Fibroblast of upper back skin (primary cell): ENCODE measurements around the gene LATS2.

Experiments
- DNase-seq: peaks from one replicate; pipeline ENCODE4 v3.0.0-alpha.2; 2013

Gene LATS2

DNA sequence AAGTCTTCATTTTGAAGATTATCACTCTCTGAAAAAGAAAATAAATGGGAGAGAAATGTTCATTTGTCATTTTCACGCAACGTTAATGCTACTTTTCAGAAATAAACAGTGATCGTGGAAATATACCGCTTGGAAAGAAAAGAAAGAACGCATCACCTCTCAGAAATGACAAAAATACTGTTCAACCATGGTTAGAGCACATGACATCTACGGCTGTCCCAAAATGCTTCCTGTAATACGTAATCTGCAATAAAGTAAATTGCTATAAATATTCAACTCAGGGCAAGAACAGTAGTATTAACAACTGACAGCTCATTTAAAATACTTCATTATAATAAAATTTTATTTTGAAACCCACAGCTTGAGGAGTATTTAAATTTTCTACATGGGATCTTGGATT is 15.2 kb downstream of the LATS2 start:
- DNase-seq: no peak

DNA sequence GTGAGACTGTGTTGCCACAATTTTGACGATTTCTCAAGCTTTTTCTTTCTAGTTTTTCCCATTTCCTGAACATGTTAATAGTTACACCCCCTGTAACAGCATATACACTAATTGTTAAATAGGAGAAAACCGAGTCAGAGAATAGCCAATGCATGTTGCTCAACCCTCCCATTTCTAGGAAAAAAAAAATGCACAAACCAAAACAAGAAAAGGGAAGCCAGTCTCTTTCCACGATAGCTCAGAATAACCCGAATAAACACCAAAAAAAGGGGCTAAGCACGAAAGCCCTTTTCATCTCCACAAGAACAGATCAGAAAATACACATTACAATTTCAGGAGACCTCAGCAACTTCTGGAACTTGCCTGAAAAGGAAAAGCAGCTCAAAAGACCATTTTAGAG is 16.3 kb downstream of the LATS2 start:
- DNase-seq: no peak

DNA sequence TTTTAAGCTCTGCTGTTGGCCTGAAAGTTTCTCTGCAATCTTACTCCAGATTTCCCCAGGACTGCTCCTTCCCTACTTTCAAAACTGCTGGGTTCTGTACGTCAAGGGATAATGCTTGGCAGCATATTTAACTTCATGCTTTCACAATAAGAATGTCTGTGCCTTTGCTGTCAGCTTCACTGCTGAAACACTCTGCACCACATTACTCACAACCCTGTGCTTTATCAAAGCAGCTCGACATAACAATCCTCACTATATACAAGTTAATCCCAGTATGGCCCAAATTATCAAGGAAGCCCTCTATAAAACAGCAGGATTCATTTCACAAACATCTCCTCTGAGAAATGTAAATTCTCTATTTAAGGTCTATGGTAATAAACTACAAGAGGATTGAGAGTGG is 17.5 kb downstream of the LATS2 start:
- peak; percentile 86 for DNase-seq

DNA sequence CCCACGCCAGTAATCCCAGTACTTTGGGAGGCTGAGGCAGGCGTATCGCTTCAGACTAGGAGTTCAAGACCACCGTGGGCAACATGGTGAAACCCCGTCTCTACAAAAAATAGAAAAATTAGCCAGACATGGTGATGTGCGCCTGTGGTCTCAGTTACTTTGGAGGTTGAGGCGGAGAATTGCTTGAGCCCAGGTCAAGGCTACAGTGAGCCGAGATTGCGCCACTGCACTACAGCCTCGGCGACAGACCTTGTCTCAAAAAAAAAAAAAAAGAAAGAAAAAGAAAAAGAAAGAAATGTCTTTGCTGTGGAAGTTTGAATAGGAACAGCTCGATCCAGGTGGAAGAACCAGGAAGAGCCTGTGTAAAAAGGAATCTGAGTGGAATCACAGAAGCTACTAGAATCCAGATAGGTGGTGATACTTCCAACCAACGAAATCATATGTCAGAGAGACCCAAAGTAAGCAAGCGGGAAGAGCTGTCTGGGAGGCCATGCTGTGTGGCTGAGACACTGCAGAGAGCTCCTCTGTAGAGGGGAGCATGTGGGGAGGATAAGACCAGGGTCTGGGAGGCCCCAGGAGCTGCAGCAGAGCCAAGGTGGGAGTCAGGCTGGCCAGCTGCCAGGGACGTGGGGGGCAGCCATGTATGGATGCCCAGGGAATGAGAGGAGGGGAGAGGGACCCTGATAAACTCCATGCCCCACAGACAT is 21.1 kb downstream of the LATS2 start:
- DNase-seq: no peak

DNA sequence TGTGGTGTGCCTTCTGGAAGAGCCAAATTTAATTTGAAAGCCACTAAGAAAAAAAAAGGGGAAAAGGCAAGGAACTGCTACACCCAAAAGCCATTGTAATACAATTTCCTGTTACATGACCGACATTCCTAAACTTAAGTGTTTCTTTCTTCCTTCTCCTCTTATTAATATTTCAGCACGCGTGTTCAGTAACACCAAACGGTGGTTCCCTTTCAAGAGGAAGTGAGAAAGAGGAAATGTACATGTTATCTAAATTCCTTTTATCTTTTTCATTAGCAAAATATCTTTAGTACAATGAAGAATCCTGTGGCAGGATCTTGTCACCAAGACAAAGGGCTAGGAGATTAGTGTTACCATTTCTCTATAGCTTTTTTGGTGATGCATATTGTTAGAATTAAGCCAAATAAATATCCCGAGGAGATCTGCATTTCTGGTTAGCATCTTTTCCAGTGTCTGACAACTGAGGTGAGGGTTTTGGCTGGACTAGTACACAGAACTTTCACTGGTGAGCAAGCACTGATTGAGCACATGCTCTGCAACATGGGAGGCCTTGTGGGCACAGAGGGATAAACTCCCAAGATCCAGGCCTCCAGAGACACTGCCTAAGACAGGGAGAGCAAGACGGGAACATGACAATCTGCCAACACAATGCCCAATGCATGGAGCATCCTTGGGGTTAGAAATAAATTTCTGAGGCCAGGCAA is 22.1 kb downstream of the LATS2 start:
- DNase-seq: no peak

DNA sequence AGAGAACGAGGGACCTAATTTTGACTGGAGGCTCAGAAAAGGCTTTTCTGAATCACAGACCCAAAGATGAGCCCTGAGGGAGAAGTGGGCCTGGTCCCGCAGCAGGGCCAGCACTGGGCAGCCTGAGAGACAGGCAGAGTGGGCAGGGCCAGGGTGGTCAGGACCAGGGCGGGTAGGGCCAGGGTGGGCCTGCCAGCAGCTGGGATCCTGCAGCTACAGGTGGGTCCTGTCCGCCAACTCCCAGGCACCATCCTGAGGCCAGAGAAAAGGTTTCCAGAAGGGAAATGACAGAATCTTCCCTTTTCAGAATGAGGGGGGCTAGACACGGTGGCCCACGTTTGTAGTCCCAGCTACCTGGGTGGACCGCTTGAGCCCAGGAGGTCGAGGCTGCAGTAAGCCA is 23.7 kb downstream of the LATS2 start:
- DNase-seq: no peak

DNA sequence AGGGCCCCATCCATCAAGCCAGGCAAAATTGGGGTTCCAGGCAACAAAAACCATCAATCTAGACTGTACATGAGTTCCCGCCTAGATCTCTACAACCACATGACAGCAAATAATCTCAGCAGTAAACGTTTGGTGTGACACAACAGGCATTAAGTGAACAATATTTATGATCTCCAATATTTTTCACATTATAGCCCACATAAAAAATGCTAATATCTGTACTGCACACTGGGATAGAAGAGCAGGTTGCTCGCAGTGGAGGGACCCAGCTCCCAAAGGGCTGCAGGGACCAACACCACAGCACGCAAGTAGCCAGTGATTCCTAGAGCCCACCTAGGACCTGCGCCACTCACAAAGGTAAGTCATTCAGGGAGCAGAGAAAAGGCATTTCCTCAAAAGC is 25.9 kb downstream of the LATS2 start:
- no peak for DNase-seq

DNA sequence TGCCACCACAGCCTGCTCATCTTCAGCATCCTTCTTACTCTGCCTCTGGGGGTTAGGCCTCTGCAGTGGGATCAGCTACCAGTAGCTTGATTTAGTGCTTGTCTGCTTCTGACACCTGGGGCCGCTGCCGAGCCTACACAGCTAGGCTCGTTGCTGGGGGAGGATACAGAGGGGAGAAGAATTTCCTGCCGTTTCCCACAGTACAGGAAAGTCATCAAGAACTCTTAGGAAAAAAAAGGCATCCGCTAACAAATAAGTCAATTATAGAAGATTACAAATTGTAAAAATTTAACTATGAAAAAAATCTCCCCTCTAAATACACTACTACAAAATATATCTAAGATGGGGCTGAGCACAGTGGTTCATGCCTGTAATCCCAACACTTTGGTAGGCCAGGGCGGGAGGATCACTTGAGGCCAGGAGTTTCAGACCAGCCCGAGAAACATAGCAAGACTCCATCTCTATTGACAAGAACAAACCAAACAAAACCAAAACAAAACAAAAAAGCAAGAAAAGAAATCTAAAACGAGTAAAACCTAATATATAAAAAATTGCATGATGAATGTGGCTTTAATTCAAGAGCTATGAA is 26.7 kb downstream of the LATS2 start:
- no peak for DNase-seq

DNA sequence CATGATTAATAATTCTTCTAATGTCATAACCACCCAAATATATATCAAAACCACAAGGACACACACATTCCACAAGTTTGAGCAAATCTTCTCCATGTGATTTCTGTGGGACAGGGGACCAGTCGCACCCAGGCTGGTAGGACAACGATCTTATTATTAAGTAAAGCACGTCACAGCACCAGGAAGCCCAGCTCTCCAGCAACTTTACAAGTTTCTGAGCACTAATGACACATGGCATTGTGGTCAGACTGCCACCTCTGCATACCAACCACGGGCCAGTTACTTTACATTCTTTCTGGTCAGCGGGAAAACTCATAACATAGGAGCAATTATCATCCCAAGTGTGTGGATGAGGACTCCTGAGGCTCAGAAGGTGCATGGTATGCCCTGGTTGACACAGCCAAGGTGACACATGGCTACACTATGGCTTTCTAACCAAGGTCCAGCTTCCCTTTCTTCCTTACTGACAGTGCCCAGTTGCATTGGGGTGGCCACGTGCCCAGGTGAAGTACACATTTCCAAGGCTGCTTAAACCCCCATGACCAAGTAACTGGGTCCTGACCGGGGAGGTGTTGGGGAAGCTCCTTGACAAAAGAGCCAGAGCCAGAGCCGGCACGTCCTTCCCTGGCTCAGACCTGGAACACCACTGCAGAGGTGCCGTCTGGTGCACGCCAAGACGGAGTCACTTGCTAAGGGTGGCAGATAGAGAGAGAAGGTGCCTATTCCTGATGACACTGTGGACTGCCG is 27.4 kb downstream of the LATS2 start:
- DNase-seq: no peak

DNA sequence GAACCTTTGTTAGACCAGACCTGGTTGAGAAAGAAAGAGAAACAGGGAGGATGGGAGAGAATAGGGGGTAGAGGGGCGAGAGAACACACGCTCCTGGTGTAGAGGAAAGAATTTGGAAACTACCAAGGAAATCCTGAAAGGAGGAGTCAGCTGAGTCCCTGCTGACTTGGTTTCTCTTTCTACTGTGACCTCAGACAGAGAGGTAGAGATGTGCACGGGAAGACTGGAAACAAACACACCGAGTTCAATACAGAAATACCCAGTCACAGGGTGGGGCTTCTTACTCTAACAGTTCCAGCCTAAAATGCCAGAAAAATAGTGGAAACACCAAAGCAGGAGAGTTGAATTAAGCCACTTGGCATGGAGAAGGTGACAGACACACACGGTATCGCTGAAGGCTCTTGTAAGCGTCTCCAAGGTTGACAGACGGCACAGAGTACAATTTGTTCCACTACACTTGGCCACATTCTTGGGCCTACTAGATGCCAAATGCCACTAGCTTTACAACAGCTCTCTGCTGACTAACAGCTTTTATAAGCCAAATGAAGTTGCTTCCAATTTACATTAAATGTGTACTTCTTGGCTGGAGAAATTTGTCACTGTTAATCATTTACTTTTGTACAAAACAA is 28.1 kb downstream of the LATS2 start:
- no peak for DNase-seq

DNA sequence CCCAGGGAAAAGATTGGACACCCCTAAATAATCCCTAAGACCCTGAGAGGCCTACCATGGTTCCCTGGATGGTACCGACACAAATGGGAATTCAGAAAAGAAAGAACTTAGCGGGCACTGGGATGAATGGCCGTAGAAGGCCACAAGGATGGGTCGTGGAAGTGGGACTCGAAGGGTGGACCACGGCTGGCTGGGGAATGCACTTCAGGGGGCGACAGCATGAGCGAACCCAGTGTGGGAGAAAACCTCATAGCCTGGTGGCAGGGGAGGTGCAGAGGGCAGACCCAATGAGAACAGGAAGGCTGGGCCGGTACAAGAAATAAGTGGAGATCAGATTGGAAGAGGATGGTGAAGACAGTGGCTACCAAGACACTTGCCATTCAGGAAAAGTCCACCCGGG is 28.7 kb downstream of the LATS2 start:
- no peak for DNase-seq

DNA sequence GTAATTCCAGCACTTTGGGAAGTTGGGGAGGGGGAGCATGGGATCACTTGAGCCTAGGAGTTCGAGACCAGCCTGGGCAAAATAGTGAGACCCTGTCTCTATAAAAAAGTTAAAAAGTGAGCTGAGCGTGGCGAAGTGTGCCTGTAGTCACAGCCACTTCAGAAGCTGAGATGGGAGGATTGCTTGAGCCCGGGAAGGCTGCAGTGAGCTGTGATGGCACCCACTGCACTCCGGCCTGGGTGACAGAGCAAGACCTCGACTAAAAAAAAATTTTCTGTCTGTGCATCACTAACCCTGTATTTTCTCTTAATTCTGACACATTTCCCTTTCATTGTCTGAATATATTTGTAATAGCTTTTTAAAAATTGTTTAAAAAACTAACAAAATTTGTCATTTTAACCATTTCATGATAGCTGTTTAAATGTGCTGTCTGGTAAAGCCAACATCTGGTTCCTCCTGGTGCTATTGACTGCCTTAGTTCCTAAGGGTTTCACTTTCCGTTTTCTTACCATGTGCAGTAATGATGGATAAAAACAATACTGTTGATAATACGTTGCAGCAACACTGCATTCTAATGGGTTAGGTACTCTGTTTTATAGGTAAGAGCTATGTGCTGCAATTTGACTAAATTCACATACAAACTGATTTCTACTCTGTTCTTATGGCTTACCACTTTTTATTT is 29.7 kb downstream of the LATS2 start:
- DNase-seq: no peak

DNA sequence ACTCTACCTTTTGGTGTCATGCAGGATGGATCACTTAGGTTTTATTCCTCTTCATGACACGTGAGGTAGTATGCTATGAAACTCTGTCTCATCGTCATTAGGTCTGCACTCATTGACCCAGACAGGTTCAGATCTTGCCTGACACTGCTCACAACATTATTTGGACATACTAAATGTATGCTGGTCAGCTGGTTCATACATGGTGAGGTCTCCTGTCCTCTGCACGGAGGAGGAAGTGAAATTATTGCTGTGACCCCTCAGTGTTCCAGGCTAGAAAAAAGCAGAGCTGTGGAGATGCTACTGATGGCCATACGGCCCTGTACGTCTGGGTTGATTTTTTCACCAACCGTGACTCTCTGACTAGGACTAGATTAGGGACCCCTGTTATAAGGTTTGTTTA is 35.8 kb downstream of the LATS2 start:
- DNase-seq: no peak

DNA sequence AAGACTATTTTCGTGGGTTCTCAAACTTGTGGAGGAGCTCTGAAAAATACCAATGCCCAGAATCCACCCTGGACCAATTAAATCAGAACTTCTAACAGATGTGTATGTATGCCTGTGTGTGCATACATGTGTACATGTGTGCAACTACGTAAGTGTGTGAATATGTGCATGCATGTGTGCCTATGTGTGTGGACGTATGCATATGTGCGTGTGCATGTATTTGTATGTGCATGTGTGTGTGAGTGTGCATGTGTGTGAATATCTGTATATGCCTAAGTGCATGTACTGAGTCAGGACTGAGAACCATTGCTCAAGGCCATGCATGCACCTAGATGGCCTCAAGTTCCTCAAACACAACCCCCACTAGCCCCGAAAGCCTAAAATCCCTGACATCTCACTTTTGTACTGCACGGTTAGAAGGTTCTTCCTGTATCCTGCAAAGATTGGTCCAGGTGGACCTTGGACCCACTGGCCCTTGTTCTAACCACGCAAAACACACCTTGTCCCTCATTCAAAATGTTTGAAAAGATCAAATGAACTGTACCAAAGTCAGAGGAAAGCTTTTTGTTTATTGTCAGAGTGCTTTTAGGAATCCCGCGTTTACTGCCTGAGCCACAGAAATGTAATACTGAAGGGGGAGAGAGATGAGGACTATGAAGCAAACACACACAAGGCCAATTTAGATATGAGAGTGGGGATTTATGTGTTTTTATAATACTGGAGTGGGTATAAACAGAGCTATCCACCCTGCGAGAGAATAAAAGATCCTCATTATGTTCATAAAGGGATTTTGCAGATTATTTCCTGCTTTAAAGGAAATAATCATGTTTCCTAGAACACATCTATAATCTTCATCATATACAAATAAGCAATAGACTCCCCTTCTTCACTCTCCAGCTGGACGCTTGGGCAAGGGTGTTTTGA is 39.1 kb downstream of the LATS2 start:
- DNase-seq: no peak

DNA sequence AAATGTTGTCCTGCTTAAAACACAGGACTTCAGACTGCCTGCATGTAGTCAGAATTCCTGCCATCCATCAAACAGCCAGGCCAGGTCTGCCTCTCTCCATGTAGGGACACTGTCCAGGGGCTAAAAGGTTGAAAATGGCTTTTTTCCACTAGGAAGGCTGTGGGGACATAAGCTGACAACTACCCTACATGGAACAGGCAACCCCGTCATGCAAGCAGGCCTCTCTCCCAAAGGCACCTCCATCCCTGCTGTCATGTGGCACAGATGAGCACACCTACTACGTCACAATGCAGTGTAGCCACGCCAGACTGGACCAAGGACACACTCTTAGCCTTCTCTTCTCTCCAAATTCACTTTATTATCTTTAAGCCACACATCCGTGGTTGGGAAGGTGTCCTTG is 40.8 kb downstream of the LATS2 start:
- no peak for DNase-seq

DNA sequence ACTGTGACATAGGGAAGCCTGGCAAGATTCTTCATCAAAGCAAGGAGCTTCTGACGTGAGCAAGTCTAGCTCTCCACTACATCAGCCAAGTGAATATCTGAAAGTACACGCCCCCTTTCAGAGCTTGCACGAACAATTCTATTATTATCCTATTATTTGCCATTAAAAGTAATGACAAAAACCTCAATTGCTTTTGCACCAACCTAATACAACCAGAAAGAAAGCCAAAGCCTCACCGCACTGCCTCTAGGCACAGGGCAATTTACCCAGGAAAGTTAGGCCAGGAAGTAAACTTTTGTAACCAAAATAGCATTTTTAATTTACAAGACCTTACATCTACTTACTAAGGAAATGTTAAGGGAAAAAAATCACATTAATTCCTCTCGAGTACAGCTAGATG is 41.2 kb downstream of the LATS2 start:
- DNase-seq: no peak

DNA sequence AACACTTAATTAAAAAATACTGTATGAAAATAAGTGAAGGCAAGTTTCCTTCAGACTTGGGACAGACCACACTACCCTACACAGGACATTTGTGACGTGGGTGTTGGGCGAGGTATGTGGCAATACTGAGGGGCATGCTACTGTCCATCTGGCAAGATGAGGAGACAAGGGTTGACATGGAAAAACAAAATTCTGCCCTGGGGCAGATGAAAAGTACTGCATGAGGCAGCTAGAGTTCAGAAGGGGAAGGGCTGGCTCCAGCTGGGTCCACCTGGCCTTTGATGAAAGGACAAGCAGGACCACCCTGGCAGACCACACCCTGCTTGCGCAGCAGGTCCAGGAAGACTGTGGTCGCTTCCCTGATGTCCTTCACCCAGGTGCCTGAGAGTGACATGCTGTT is 43.2 kb downstream of the LATS2 start:
- no peak for DNase-seq

DNA sequence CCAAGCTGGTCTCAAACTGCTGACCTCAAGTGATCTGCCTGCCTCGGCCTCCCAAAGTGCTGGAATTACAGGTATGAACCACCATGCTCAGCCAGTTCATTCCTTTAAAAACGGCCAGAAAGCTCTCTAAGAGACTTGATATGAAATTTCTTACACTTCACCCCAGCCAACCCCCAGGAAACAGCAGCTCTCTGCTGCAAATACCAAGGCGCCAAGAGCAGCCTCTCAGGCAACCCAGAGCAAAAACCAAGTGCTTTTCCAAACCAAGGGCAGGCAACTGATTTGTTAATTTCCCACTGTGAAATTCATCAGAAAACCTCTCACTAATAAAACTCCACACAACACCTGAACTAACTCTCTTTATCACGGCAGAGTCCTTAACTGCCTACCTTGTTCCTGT is 44.9 kb downstream of the LATS2 start:
- DNase-seq: no peak

DNA sequence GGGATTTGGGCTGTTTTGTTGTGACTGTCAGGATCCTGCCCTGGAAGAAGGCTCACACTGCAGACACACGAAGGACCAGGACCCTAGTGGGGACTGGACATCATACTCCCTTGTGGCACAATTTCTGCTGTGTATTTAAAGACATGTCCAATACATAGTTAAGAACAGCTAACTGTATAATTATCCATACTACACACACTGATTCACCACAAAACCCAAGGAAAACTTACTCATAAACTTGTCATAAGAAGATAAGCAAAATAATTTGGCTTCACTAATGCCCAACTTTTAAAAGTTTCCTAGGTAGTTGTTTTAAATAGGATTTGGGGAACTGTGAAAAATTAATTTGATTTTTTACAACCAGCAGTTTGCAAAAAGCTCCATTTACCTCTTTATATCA is 46.1 kb downstream of the LATS2 start:
- DNase-seq: no peak

DNA sequence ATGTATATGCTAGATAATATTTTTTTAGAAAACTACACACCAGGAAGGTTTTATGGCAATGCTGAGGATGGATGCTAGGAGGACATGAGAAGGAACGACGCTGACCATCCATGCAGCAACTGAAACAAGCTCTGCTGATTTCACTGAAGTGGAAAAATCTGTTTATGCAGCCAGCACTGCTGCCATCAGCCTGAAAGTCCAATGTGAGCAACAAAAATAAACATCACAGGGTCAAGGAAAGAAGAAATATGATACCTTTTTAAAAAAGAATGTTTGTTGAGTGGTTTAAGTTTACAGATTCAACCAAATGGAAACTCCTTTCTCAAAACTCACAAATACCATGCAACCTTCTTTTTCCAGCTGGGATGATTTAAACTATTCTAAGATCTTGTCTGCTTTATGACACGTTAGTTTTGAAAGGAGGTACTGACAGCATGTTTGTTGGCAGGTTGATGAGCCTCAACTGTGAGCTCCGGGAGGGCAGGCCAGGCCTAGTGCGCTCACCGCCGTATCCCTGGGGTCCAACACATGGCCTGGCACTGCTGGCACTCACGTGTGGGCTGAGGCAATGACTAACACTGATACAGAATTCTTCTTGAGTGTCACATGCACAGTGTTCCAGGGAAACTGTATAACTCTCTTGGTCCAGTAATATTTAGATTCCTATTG is 46.8 kb downstream of the LATS2 start:
- DNase-seq: peak; percentile 64

DNA sequence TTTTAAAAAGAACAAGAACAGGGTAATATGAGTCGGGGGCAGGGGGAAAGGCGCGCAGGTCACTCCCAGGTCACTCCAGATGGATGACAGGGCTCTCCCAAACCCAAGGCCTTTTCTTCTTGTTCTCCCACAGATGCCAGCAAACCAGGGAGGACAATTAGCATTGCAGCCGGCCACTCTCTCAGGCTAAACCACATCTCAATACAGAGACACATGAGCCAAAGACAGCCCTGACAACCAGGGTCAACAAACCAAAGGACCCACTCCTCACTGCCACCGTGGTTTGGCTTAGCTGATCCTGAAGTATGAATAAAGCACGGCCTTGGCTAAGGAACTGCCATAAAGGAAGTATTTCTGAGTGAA is 47.3 kb downstream of the LATS2 start:
- DNase-seq: no peak
